ENCODE data around the gene CTSG.
"Not testable (repeated sequence)": the region's sequence is repeated elsewhere in the genome, so short reads cannot be mapped to it uniquely, and the experiment has no call there.

Gene CTSG, protein sequence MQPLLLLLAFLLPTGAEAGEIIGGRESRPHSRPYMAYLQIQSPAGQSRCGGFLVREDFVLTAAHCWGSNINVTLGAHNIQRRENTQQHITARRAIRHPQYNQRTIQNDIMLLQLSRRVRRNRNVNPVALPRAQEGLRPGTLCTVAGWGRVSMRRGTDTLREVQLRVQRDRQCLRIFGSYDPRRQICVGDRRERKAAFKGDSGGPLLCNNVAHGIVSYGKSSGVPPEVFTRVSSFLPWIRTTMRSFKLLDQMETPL

DNA sequence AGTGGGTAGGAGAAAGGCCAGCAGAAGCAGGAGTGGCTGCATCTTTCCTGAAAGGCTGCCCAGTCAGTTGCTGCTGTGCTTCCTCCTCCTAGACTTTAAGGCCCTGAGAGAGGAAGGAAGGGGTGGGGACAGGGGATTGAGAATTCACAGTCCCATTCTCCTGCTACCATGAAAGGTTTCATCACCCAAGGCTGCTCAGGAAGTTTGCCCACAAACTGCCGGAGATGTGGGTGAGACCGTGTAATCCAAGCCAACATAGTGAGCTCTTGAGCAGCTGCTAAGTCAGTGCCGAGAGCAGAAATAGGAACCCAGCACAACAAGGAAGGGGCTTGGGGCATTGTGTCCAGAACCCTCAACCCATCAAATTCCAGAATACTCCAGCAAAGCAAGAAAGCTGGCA lies at the start of gene CTSG:
Gene CTSG (minus strand): TSS at position 69 of the 400 bp plus-strand sequence. CDS start 27 bp downstream, at position 42.
- DNase-seq, result no peak

- DNase-seq, result no peak
Measured at GRCh38 chr14:24613747-24614146, 37.7 kb upstream of the CTSG start.

DNA sequence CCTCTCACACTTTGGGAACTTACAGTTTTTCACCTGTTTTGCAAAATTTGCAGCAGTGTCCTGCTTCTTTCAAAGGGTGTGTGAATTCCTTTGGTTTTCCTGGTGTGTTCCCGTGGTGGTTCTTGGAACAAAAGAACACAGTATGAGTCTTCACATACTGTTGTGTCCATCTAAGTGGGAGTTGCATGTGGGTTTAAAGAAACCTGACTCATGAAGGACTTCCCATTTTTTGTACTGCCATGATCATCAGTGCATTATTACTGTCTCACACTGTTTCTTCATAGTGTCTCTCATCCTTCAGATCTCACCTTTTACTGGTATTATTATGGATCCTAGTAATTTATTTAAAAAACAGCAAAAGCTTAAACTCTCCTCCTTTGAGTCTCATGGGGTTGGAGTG lies 37.2 kb upstream of the CTSG start:
- DNase-seq, result no peak

DNA sequence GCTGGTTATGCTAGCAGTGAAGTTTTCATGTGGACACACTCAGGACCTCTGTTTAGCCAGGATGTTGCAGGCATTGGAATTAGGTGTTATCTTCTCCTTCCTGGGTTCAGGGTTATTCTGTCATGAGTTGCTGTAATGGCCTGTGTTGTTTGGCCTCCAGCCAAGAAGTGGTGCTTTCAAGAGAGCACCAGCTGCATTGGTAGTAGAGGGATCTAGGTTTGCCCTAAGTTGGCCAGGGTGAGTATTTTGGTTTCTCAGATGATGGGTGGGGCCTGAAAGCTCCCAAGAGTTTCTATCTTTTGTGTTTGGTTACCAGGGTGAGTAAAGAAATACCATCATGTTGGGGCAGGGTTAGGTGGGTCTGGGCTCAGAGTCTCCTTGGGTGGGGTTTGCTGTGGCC lies 36.1 kb upstream of the CTSG start:
- DNase-seq, result no peak

- peak; percentile 15 for DNase-seq
Measured at GRCh38 chr14:24609655-24610344, 33.8 kb upstream of the CTSG start, which contains the start of gene GZMH. Gene GZMH (minus strand): TSS chr14:24609685. CDS start chr14:24609613, 72 bp downstream.

- DNase-seq, result no peak
Measured at GRCh38 chr14:24607635-24608514, 31.8 kb upstream of the CTSG start.

DNA sequence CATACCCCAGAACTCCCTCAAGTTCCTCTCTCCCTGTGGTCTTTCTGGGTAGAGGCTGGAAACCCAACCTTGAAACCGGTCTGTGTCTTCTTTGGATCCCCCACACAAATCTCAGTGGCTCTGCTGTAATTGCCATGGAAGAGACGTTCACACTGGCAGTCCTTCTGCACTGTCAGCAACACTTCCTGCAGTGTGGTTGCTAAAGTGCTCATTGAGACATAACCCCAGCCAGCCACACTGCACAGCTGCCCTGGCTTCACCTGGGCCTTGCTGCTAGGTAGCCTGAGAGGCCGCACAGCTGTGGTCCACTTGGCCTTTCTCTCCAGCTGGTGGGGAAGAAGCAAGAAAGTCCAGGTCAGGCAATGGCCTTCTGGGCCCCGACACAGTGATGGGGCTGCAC lies 31.0 kb upstream of the CTSG start:
- DNase-seq, result no peak

- no peak for DNase-seq
Measured at GRCh38 chr14:24606297-24606696, 30.2 kb upstream of the CTSG start.

DNA sequence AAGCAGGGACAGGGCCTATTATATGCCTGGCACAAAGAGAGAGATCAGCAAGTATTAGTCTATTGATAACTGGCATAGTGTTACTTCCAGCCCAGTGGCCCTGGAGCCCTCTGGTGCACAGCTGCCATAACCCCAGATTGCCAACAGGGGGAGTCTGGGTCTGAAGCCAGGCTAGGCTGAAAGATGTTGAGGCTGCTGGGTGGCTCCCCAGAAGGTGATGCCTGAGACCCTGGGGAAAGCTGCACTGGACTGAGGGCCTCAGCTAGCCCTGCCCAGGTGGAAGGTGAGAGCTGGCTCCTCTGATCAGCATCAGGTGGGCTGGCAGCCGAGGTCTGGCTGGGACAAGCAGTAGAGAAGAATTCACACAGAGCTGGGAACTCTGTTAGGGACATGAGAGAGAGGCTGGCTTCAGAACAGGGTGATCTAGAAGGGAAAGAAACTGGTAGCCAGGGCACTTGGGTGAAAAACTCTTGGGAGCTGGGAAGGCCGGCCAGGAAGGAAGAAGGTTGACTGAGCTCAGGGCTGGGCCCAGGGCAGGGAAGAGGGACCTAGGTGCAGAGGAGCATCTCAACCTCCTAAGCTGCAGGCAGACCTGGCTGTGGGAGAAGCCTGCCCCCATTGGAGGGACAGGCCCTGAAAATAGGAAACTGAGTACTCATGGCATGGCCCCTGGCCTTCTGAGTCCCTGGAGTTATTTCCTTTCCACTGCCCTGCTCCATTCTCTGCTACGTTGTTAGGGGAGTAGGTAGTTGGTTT lies 29.6 kb upstream of the CTSG start:
- peak; percentile 71 for DNase-seq

DNA sequence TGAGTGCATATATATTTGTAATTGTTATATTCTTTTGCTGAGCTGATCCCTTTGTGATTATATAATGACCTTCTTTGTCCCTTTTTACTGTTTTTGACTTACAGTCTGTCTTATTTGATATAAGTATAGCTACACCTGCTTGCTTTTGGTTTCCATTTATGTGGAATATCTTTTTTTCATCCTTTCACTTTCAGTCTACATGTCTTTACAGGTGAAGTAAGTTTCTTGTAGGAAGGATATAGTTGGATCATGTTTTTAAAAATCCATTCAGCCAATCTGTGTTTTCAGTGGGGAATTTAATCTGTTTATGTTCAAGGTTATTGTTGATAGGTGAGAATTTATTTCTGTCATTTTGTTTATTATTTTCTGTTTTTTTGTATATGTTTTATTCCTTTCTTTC lies 21.4 kb upstream of the CTSG start:
- no peak for DNase-seq

- no peak for DNase-seq
Measured at GRCh38 chr14:24595073-24595808, 19.2 kb upstream of the CTSG start.

- DNase-seq, result not testable (repeated sequence)
Measured at GRCh38 chr14:24591004-24591403, 15.0 kb upstream of the CTSG start.

DNA sequence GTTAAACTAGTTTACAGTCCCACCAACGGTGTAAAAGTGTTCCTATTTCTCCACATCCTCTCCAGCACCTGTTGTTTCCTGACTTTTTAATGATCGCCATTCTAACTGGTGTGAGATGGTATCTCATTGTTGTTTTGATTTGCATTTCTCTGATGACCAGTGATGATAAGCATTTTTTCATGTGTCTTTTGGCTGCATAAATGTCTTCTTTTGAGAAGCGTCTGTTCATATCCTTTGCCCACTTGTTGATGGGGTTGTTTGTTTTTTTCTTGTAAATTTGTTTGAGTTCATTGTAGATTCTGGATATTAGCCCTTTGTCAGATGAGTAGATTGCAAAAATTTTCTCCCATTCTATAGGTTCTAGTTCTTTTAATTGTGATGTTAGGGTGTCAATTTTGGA lies 8.4 kb upstream of the CTSG start:
- DNase-seq, result not testable (repeated sequence)

DNA sequence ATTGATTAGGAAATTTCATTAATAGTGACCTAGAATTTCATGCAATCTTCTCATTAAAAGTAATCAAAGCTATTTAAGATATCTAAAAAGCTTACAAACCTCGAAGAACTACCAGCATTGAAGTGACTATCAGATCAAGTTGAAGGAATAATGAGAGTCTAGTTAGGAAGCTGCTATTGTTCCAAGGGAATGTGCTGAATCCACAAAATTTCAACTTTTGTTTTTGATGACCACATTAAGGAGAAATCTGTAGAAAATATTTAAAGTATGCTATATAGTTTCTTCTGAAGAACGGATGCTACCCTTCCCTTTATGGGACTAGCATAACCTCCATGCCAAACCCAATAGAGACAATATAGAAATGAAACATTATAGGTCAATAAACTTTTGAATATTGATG lies 2.5 kb upstream of the CTSG start:
- DNase-seq, result no peak

DNA sequence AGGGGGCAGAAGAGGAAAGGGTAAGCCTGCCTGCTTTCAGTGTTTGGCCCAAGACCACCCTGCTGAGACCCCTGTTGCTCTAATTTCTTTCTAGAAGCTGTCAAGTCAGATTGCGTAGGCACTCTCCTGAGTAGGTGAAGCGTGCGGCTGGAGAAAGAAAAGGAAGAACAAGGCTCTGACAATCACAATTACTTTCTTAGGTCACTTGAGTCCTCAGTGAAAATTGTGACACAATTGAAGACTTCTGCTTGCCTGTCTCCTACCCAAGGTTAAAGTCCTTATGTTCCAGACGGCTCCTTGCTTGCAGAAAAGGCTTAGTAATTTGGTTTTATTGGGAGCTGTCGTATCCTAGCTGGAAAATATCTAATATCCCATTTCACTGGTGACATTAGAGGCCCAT lies 721 bp upstream of the CTSG start:
- DNase-seq, result no peak

GRCh38 chr14:24574206-24574774 lies 1.8 kb downstream of the CTSG start:
- no peak for DNase-seq

DNA sequence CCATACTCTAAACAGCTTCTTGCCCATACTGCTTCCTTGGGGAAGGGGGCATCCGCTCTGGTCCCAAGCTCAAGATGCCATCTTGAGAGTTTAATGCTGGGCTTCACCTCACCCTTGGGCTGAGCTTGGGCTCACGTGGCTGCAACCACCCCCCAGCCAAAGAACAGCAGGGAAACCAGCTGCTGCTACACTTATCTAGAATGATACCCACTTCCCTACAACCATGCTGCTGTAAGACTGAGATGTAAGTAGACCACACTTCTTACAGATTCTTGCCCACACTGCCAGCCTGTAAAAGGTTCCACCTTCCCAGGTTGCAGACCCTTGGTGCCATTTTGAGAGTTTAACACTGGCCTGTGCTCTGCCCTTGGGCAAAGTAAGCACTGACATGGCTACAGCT lies 9.7 kb downstream of the CTSG start:
- DNase-seq, result no peak

DNA sequence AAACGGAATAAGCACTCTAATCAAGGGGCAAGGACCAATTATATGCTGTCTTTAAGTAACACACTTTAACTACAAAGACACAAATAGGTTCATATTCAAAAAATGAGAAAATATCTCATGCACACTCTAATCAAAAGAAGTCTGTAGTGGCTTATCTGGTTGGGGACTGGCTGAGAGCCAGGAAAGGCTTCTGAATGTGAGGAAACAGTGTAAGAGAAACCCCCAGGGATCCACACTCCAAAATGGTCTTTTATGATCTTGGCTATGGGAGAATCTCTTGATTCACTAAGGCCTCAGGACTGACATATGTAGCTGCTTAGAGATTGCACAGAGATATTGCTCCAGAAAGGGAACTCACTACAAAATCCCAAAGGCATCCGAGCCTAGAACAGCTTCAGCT lies 10.3 kb downstream of the CTSG start:
- DNase-seq, result no peak

GRCh38 chr14:24563505-24563904 lies 12.5 kb downstream of the CTSG start:
- DNase-seq, result no peak

GRCh38 chr14:24556756-24557155 lies 19.3 kb downstream of the CTSG start:
- no peak for DNase-seq

DNA sequence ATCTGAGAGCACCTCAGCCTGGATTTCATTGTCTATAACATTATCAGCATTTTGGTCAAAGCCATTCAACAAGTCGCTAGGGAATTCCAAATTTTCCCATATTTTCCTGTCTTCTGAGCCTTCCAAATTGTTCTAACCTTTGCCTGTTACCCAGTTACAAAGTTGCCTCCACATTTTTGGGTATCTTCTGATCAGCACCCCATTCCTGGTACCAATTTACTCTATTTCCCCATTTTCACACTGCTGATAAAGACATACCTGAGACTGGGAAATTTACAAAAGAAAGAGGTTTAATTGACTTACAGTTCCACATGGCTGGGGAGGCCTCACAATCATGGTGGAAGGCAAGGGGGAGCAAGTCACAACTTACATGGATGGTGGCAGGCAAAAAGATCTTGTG lies 27.0 kb downstream of the CTSG start:
- not testable (repeated sequence) for DNase-seq

Measured in stimulated activated CD4-positive, alpha-beta T cell treated with anti-CD3 and anti-CD28 coated beads, Interleukin-4, amount 100 ng/mL, for 24 hours (primary cell).